Transverse colon (tissue), 3 donors: Measurements from ENCODE around the gene TRAF7.

Experiments
- EP300 ChIP-seq: sonication (generic); formaldehyde crosslinking; IDR thresholded peaks from one replicate; pipeline ENCODE4 v1.6.1; 2017; ENCODE audit warnings: antibody characterized with exemption, low read depth
- TF ChIP-seq, protein P1 (sequence below), 5 experiments: fragments of 200-600 bp in 3 of 5; fragments of 450-650 bp in 2 of 5; sonication (generic) in 3 of 5; IDR thresholded peaks; 1 replicate in 2 of 5; 2 replicates in 3 of 5; pipeline ENCODE4 v1.5.1; 2016 to 2017; ENCODE audit warnings: antibody characterized with exemption in 5 of 5, inconsistent platforms in 3 of 5, mild to moderate bottlenecking in 2 of 5, moderate library complexity in 1 of 5

DNA sequence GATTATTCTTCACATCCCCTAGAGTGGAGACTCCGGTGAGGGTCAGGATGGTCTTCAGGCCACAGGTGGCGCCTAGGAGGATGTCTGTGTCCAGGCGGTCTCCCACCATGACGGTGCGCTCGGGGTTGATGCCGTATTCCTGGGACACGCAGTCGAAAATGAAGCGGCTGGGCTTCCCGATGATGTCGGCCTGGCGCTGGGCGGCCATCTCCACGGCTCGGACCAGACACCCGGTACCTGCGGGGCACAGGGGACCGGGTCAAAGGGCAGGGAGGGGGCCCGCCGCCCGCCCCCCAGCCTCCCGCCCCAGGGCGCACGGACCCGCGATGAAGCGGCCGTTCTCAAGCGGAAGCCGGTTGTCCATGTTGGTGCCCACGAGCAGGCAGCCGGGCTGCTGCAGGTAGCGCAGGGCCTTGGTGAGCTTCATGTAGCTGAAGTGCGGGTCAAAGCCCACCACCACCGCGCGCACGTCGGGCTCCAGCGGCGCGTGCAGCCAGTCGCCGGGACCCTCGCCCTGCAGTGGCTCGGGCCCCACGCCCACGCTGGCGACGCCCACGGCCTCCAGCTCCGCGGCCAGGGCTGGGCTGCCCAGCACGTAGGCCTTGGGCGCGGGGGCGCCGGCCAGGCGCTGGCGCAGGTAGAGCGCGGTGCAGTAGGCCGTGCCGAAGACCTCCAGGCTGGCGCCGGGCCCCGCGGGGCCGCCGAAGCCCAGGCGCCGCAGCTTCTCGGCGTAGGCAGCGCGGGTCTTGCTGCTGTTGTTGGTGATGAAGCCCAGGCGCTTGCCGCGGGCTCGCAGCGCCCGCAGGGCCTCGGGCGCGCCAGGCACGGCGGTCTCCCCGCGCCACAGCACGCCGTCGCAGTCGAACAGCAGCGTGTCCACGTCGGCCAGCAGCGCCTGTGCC, 58.5 kb downstream of the TRAF7 start:
- TF ChIP-seq, protein P1, sequence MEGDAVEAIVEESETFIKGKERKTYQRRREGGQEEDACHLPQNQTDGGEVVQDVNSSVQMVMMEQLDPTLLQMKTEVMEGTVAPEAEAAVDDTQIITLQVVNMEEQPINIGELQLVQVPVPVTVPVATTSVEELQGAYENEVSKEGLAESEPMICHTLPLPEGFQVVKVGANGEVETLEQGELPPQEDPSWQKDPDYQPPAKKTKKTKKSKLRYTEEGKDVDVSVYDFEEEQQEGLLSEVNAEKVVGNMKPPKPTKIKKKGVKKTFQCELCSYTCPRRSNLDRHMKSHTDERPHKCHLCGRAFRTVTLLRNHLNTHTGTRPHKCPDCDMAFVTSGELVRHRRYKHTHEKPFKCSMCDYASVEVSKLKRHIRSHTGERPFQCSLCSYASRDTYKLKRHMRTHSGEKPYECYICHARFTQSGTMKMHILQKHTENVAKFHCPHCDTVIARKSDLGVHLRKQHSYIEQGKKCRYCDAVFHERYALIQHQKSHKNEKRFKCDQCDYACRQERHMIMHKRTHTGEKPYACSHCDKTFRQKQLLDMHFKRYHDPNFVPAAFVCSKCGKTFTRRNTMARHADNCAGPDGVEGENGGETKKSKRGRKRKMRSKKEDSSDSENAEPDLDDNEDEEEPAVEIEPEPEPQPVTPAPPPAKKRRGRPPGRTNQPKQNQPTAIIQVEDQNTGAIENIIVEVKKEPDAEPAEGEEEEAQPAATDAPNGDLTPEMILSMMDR (IDR thresholded peaks at IDR 0.05) = no peak
- TF ChIP-seq EP300 = no peak
